PC-3 (cell line): Measurements from ENCODE around the gene LPIN1. TPM values are rescaled to one million over a fixed set of nuclear protein-coding genes. Genes with fewer than 3 reads are reported as not detected.

Experiments
- ATAC-seq: fragments of 200-7000 bp; cut with Tn5 transposase; 2 replicates; pipeline ENCODE4 v1.9.1; 2020; ENCODE audit warnings: mild to moderate bottlenecking, moderate library complexity
- BruUV-seq: library from RNA; stranded (reverse); fragments of 400-500 nt; replicated peaks from 2 replicates; lab custom pipeline; 2021; lab: Mats Ljungman, UMichigan
- CTCF ChIA-PET: fragments of 300-600 bp; sonication (Branson Sonifier 250); formaldehyde crosslinking; loops from one replicate; lab custom pipeline; 2022; ENCODE audit warnings: antibody characterized with exemption; lab: Charles Lee
- POLR2A ChIA-PET: fragments of 300-600 bp; sonication (Branson Sonifier 250); formaldehyde crosslinking; loops from one replicate; lab custom pipeline; 2022; ENCODE audit warnings: antibody characterized with exemption; ENCODE audit not compliant: unreplicated experiment; lab: Charles Lee
- DNase-seq: peaks from one replicate; pipeline ENCODE4 v3.0.0-alpha.2; 2015
- H2AFZ ChIP-seq: fragments of 300-600 bp; sonication (generic); 2 replicates; pipeline ENCODE4 v1.6.0; 2016; ENCODE audit warnings: antibody characterized with exemption, low read length
- H3F3A ChIP-seq: fragments of 300-600 bp; sonication (generic); one replicate; pipeline ENCODE4 v1.6.0; 2017; ENCODE audit warnings: antibody characterized with exemption, low read length, control low read depth, mild to moderate bottlenecking; ENCODE audit not compliant: unreplicated experiment
- H3K27ac ChIP-seq: fragments of 300-600 bp; sonication (generic); 2 replicates; pipeline ENCODE4 v1.5.1; 2016; ENCODE audit warnings: mild to moderate bottlenecking, low read length
- H3K27me3 ChIP-seq: fragments of 300-600 bp; sonication (generic); 2 replicates; pipeline ENCODE4 v1.6.1; 2016; ENCODE audit warnings: low read length, mixed read lengths
- H3K36me3 ChIP-seq: fragments of 300-600 bp; sonication (generic); 2 replicates; pipeline ENCODE4 v1.6.1; 2016; ENCODE audit warnings: low read depth, mixed run types, low read length, mixed read lengths
- H3K4me1 ChIP-seq: fragments of 300-600 bp; sonication (generic); 2 replicates; pipeline ENCODE4 v1.5.1; 2016; ENCODE audit warnings: low read length; ENCODE audit not compliant: insufficient read depth
- H3K4me2 ChIP-seq: fragments of 300-600 bp; sonication (generic); 2 replicates; pipeline ENCODE4 v1.6.0; 2016; ENCODE audit warnings: low read length
- H3K4me3 ChIP-seq: fragments of 300-600 bp; sonication (generic); 2 replicates; pipeline ENCODE4 v1.5.1; 2016; ENCODE audit warnings: mild to moderate bottlenecking, low read length, mixed read lengths
- H3K79me2 ChIP-seq: fragments of 300-600 bp; sonication (generic); 2 replicates; pipeline ENCODE4 v1.6.1; 2017; ENCODE audit warnings: low read length, mixed read lengths
- H3K9ac ChIP-seq: fragments of 300-600 bp; sonication (generic); 2 replicates; pipeline ENCODE4 v1.6.0; 2016; ENCODE audit warnings: mild to moderate bottlenecking, low read length
- H3K9me2 ChIP-seq: fragments of 300-600 bp; sonication (generic); replicated peaks from 2 replicates; pipeline ENCODE4 v1.6.1; 2016; ENCODE audit warnings: mixed run types, low read length, mixed read lengths
- H3K9me3 ChIP-seq: fragments of 300-600 bp; sonication (generic); 2 replicates; pipeline ENCODE4 v1.6.1; 2016; ENCODE audit warnings: low read length, mixed read lengths
- H4K20me1 ChIP-seq: fragments of 300-600 bp; sonication (generic); 2 replicates; pipeline ENCODE4 v1.6.1; 2016; ENCODE audit warnings: low read length, mixed read lengths
- CTCF ChIP-seq: fragments of 300-600 bp; sonication (generic); conservative IDR thresholded peaks from 2 replicates; pipeline ENCODE4 v1.5.1; 2017; ENCODE audit warnings: antibody characterized with exemption, low read depth, mild to moderate bottlenecking, low read length
- EZH2 ChIP-seq: fragments of 300-600 bp; sonication (generic); IDR thresholded peaks from one replicate; pipeline ENCODE4 v1.6.1; 2017; ENCODE audit warnings: antibody characterized with exemption, mild to moderate bottlenecking, low read length; ENCODE audit not compliant: unreplicated experiment
- EZH2phosphoT487 ChIP-seq: fragments of 300-600 bp; sonication (generic); IDR thresholded peaks from 2 replicates; pipeline ENCODE4 v1.6.1; 2018; ENCODE audit warnings: mild to moderate bottlenecking, antibody characterized with exemption, low read length, borderline replicate concordance
- intact Hi-C: fragments of 100-400 bp; cut with micrococcal nuclease; formaldehyde crosslinking; loops from 2 replicates; pipeline ENCODE4 v1.9.0; 2023
- total RNA-seq: library from RNA; depleted of rRNA; stranded (reverse); fragments of >200 nt; gene quantifications from 2 replicates; pipeline ENCODE4 v1.2.3, GENCODE V29; 2014

LPIN1 gene
- total RNA-seq, 1 experiment from 2014 or later: 40.9 TPM

GRCh38 chr2:11822746-11823451, 76.5 kb downstream of the LPIN1 start:
- Histone ChIP-seq H3K79me2 (no peaks in the 10 kb centered on the region), H3K9me3 (no peaks in the 10 kb centered on the region), H3K9me2 (no peaks in the 10 kb centered on the region), H3K4me3 (no peak overlapping the region), H3K27ac (no peak overlapping the region), H3K4me2 (no peak overlapping the region), H3F3A (no peaks in the 10 kb centered on the region), H3K36me3 (peaks cover 49% of the 10 kb centered on the region), H2AFZ (no peak overlapping the region), H4K20me1 (no peaks in the 10 kb centered on the region), H3K4me1 (no peaks in the 10 kb centered on the region), H3K9ac (no peak overlapping the region), H3K27me3 (no peaks in the 10 kb centered on the region)
- ChIA-PET CTCF (no interaction called here), POLR2A (no interaction called here)
- BruUV-seq: no TSS peak
- DNase-seq (peak; percentile 63), ATAC-seq (peak; percentile 77)
- intact Hi-C loops: no loop called here
- TF ChIP-seq EZH2phosphoT487: no peak
- TF ChIP-seq CTCF: no peak
- TF ChIP-seq EZH2: no peak

- H2AFZ ChIP-seq: no peak overlapping the region
- H3K79me2 ChIP-seq: no peaks in the 10 kb centered on the region
- no TSS peak for BruUV-seq
- no peak overlapping the region for H3K4me2 ChIP-seq
- no peaks in the 10 kb centered on the region for H4K20me1 ChIP-seq
- no peak for TF ChIP-seq CTCF
- TF ChIP-seq EZH2: no peak
- TF ChIP-seq EZH2phosphoT487: no peak
- no peaks in the 10 kb centered on the region for H3K27me3 ChIP-seq
- peaks cover 36% of the 10 kb centered on the region for H3K36me3 ChIP-seq
- no peak overlapping the region for H3K4me3 ChIP-seq
- no peak overlapping the region for H3K9ac ChIP-seq
- no peak for ATAC-seq
- peaks cover 11% of the 10 kb centered on the region for H3K4me1 ChIP-seq
- intact Hi-C loops: no loop called here
- no peaks in the 10 kb centered on the region for H3K9me2 ChIP-seq
- no peaks in the 10 kb centered on the region for H3F3A ChIP-seq
- ChIA-PET POLR2A (no interaction called here), CTCF (no interaction called here)
- H3K9me3 ChIP-seq: no peaks in the 10 kb centered on the region
- H3K27ac ChIP-seq: no peak overlapping the region
- DNase-seq: no peak
These were observed 78.7 kb downstream of the LPIN1 start for GRCh38 chr2:11824901-11825828.
